Measurements from ENCODE around the gene TP53TG3F.
"Not testable (repeated sequence)": the region's sequence is repeated elsewhere in the genome, so short reads cannot be mapped to it uniquely, and the experiment has no call there.

TP53TG3F gene

GRCh38 chr16:33459312-33459711, at the start of gene TP53TG3F:
TP53TG3F (plus strand) TSS chr16:33459612; CDS start chr16:33459680, 68 bp downstream.
- not testable (repeated sequence) for H3K36me3 ChIP-seq (ENCODE audit: insufficient read depth, insufficient read length, low read length); H3K9ac ChIP-seq (ENCODE audit: insufficient read length, low read depth); H3K4me1 ChIP-seq (ENCODE audit: insufficient read depth, insufficient read length); H3K4me3 ChIP-seq (ENCODE audit: insufficient read length, low read depth); H3K27me3 ChIP-seq (ENCODE audit: insufficient read depth, insufficient read length); DNase-seq (ENCODE audit: low read depth, low spot score); H3K9me3 ChIP-seq (ENCODE audit: insufficient read depth, low read length)

GRCh38 chr16:33491611-33492010, 32.2 kb downstream of the TP53TG3F start:
- not testable (repeated sequence) for H3K4me1 ChIP-seq (ENCODE audit: insufficient read depth, insufficient read length); H3K9ac ChIP-seq (ENCODE audit: insufficient read length, low read depth); H3K4me3 ChIP-seq (ENCODE audit: insufficient read length, low read depth); H3K27me3 ChIP-seq (ENCODE audit: insufficient read depth, insufficient read length); H3K9me3 ChIP-seq (ENCODE audit: insufficient read depth, low read length); DNase-seq (ENCODE audit: low read depth, low spot score); H3K36me3 ChIP-seq (ENCODE audit: insufficient read depth, insufficient read length, low read length)

- H3K36me3 ChIP-seq (ENCODE audit: insufficient read depth, insufficient read length, low read length); H3K27me3 ChIP-seq (ENCODE audit: insufficient read depth, insufficient read length); DNase-seq (ENCODE audit: low read depth, low spot score); H3K4me1 ChIP-seq (ENCODE audit: insufficient read depth, insufficient read length); H3K4me3 ChIP-seq (ENCODE audit: insufficient read length, low read depth); H3K9me3 ChIP-seq (ENCODE audit: insufficient read depth, low read length); H3K9ac ChIP-seq (ENCODE audit: insufficient read length, low read depth): not testable (repeated sequence)
These were observed 47.8 kb downstream of the TP53TG3F start for GRCh38 chr16:33507231-33507630.

- not testable (repeated sequence) for H3K4me1 ChIP-seq (ENCODE audit: insufficient read depth, insufficient read length); H3K4me3 ChIP-seq (ENCODE audit: insufficient read length, low read depth); H3K9me3 ChIP-seq (ENCODE audit: insufficient read depth, low read length); DNase-seq (ENCODE audit: low read depth, low spot score); H3K27me3 ChIP-seq (ENCODE audit: insufficient read depth, insufficient read length); H3K36me3 ChIP-seq (ENCODE audit: insufficient read depth, insufficient read length, low read length); H3K9ac ChIP-seq (ENCODE audit: insufficient read length, low read depth)
These were observed 49.7 kb downstream of the TP53TG3F start for GRCh38 chr16:33509070-33509469.

- H3K27me3 ChIP-seq (ENCODE audit: insufficient read depth, insufficient read length); H3K9ac ChIP-seq (ENCODE audit: insufficient read length, low read depth); H3K9me3 ChIP-seq (ENCODE audit: insufficient read depth, low read length); H3K4me3 ChIP-seq (ENCODE audit: insufficient read length, low read depth); DNase-seq (ENCODE audit: low read depth, low spot score); H3K4me1 ChIP-seq (ENCODE audit: insufficient read depth, insufficient read length); H3K36me3 ChIP-seq (ENCODE audit: insufficient read depth, insufficient read length, low read length): not testable (repeated sequence)
These were observed 50.5 kb downstream of the TP53TG3F start for GRCh38 chr16:33509906-33510305.

All from NT2/D1 (cell line).